Measurements from ENCODE around the gene PABPN1.

Gene PABPN1

DNA sequence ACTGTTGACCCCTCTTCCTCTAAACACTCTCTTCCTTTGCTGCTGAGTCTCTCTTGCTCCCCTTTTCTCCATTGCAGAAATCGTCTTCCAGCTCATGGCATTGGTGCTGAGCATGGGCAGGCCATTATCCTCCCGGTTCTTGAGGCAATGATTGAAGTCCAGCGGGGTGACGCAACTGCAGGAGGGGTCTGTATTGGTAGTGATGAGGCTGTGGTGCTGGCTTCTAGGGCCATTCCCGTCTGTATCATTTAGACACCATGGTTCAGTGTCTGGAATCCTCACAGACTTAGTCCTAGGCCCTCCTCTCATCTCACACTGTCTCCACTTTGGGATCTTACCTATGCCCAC is 32.1 kb downstream of the PABPN1 start:
- Histone ChIP-seq H3K27ac (ENCODE audit: low read length) (no peak overlapping the region), H2AFZ (ENCODE audit: low read length) (no peak overlapping the region), H3K4me2 (ENCODE audit: low read depth, low read length) (no peak overlapping the region), H4K20me1 (ENCODE audit: insufficient read depth, low read length) (no peaks in the 10 kb centered on the region), H3F3A (ENCODE audit: insufficient read depth, low read length) (no peaks in the 10 kb centered on the region), H3K9me2 (replicated peaks; ENCODE audit: insufficient read depth, low read length) (no peaks in the 10 kb centered on the region), H3K79me2 (ENCODE audit: low read length) (no peaks in the 10 kb centered on the region), H3K9me3 (replicated peaks; ENCODE audit: insufficient read depth, low read length) (no peaks in the 10 kb centered on the region), H3K9ac (ENCODE audit: low read length) (no peak overlapping the region), H3K4me1 (ENCODE audit: low read length) (no peaks in the 10 kb centered on the region), H3K4me3 (ENCODE audit: low read length) (no peak overlapping the region), H3K27me3 (replicated peaks; ENCODE audit: insufficient read depth, low read length) (peaks cover 5% of the 10 kb centered on the region), H3K36me3 (replicated peaks; ENCODE audit: insufficient read depth, low read length) (no peaks in the 10 kb centered on the region)
- TF ChIP-seq, protein P1, sequence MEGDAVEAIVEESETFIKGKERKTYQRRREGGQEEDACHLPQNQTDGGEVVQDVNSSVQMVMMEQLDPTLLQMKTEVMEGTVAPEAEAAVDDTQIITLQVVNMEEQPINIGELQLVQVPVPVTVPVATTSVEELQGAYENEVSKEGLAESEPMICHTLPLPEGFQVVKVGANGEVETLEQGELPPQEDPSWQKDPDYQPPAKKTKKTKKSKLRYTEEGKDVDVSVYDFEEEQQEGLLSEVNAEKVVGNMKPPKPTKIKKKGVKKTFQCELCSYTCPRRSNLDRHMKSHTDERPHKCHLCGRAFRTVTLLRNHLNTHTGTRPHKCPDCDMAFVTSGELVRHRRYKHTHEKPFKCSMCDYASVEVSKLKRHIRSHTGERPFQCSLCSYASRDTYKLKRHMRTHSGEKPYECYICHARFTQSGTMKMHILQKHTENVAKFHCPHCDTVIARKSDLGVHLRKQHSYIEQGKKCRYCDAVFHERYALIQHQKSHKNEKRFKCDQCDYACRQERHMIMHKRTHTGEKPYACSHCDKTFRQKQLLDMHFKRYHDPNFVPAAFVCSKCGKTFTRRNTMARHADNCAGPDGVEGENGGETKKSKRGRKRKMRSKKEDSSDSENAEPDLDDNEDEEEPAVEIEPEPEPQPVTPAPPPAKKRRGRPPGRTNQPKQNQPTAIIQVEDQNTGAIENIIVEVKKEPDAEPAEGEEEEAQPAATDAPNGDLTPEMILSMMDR (IDR thresholded peaks at IDR 0.05; ENCODE audit: low read length): no peak
- no peak for TF ChIP-seq EZH2phosphoT487 (IDR thresholded peaks at IDR 0.05; ENCODE audit: low read length)
- TF ChIP-seq EZH2 (optimal IDR thresholded peaks at IDR 0.05; ENCODE audit: low read depth, low read length): no peak
- DNase-seq: no peak

- H3K4me2 ChIP-seq (ENCODE audit: low read depth, low read length): no peak overlapping the region
- H3K79me2 ChIP-seq (ENCODE audit: low read length): no peaks in the 10 kb centered on the region
- no peaks in the 10 kb centered on the region for H3K9me2 ChIP-seq (replicated peaks; ENCODE audit: insufficient read depth, low read length)
- H3K27ac ChIP-seq (ENCODE audit: low read length): no peak overlapping the region
- no peaks in the 10 kb centered on the region for H3K4me1 ChIP-seq (ENCODE audit: low read length)
- no peak overlapping the region for H2AFZ ChIP-seq (ENCODE audit: low read length)
- DNase-seq: no peak
- H3K27me3 ChIP-seq (replicated peaks; ENCODE audit: insufficient read depth, low read length): peaks cover 5% of the 10 kb centered on the region
- no peaks in the 10 kb centered on the region for H3K36me3 ChIP-seq (replicated peaks; ENCODE audit: insufficient read depth, low read length)
- no peaks in the 10 kb centered on the region for H3K9me3 ChIP-seq (replicated peaks; ENCODE audit: insufficient read depth, low read length)
- no peaks in the 10 kb centered on the region for H4K20me1 ChIP-seq (ENCODE audit: insufficient read depth, low read length)
- H3K9ac ChIP-seq (ENCODE audit: low read length): no peak overlapping the region
- TF ChIP-seq EZH2phosphoT487 (IDR thresholded peaks at IDR 0.05; ENCODE audit: low read length) (no peak), EZH2 (optimal IDR thresholded peaks at IDR 0.05; ENCODE audit: low read depth, low read length) (no peak)
- TF ChIP-seq, protein P1 (IDR thresholded peaks at IDR 0.05; ENCODE audit: low read length): no peak
- H3K4me3 ChIP-seq (ENCODE audit: low read length): no peak overlapping the region
- H3F3A ChIP-seq (ENCODE audit: insufficient read depth, low read length): no peaks in the 10 kb centered on the region
Observed at GRCh38 chr14:23354990-23355389, 33.7 kb downstream of the PABPN1 start.

- H3K4me1 ChIP-seq (ENCODE audit: low read length): no peaks in the 10 kb centered on the region
- H2AFZ ChIP-seq (ENCODE audit: low read length): no peak overlapping the region
- H3K9me3 ChIP-seq (replicated peaks; ENCODE audit: insufficient read depth, low read length): no peaks in the 10 kb centered on the region
- peaks cover 5% of the 10 kb centered on the region for H3K27me3 ChIP-seq (replicated peaks; ENCODE audit: insufficient read depth, low read length)
- no peak overlapping the region for H3K9ac ChIP-seq (ENCODE audit: low read length)
- H3K4me2 ChIP-seq (ENCODE audit: low read depth, low read length): no peak overlapping the region
- TF ChIP-seq, protein P1 (IDR thresholded peaks at IDR 0.05; ENCODE audit: low read length): no peak
- TF ChIP-seq EZH2phosphoT487 (IDR thresholded peaks at IDR 0.05; ENCODE audit: low read length) (no peak), EZH2 (optimal IDR thresholded peaks at IDR 0.05; ENCODE audit: low read depth, low read length) (no peak)
- no peaks in the 10 kb centered on the region for H3K36me3 ChIP-seq (replicated peaks; ENCODE audit: insufficient read depth, low read length)
- DNase-seq: no peak
- H3K9me2 ChIP-seq (replicated peaks; ENCODE audit: insufficient read depth, low read length): no peaks in the 10 kb centered on the region
- no peaks in the 10 kb centered on the region for H3K79me2 ChIP-seq (ENCODE audit: low read length)
- no peak overlapping the region for H3K27ac ChIP-seq (ENCODE audit: low read length)
- no peaks in the 10 kb centered on the region for H3F3A ChIP-seq (ENCODE audit: insufficient read depth, low read length)
- H4K20me1 ChIP-seq (ENCODE audit: insufficient read depth, low read length): no peaks in the 10 kb centered on the region
- no peak overlapping the region for H3K4me3 ChIP-seq (ENCODE audit: low read length)
Observed at GRCh38 chr14:23355871-23356435, 34.7 kb downstream of the PABPN1 start.
